K562 (cell line): ENCODE measurements around the gene EPHB1.

Experiments
- EP300 ChIP-seq: IDR thresholded peaks from 2 replicates; pipeline ENCODE4 v1.6.1; 2012; ENCODE audit warnings: low read length, improper control_type of control experiment
- GABPA ChIP-seq: fragments of 200-800 bp; sonication (Bioruptor generic); conservative IDR thresholded peaks from 2 replicates; pipeline ENCODE4 v1.6.1; 2016; ENCODE audit warnings: low read depth, missing genetic modification characterization, missing compliant biosample characterization
- MAFK ChIP-seq: IDR thresholded peaks from 2 replicates; pipeline ENCODE4 v1.6.1; 2011; ENCODE audit warnings: low read length, improper control_type of control experiment
- NRF1 ChIP-seq, 2 experiments: fragments of 450-650 bp; IDR thresholded peaks in 1 of 2; conservative IDR thresholded peaks in 1 of 2; 2 replicates each; pipeline ENCODE4 v1.6.1; 2014; ENCODE audit warnings: mild to moderate bottlenecking in 2 of 2
- POLR2A ChIP-seq: fragments of 450-650 bp; conservative IDR thresholded peaks from 2 replicates; pipeline ENCODE4 v1.6.1; 2016
- PYGO2 ChIP-seq: fragments of 450-650 bp; IDR thresholded peaks from 2 replicates; pipeline ENCODE4 v1.6.1; 2016; ENCODE audit warnings: mild to moderate bottlenecking, missing genetic modification characterization, moderate library complexity, missing compliant biosample characterization
- ZNF384 ChIP-seq: IDR thresholded peaks from 2 replicates; pipeline ENCODE4 v1.6.1; 2012; ENCODE audit warnings: low read depth, low read length, improper control_type of control experiment
- TF ChIP-seq, protein P1 (sequence below), 3 experiments: IDR thresholded peaks in 2 of 3; conservative IDR thresholded peaks in 1 of 3; 2 replicates each; pipeline ENCODE4 v1.5.1; 2011 to 2012; ENCODE audit warnings: low read length in 3 of 3, mild to moderate bottlenecking in 3 of 3, control low read depth in 2 of 3, improper control_type of control experiment in 1 of 3, inconsistent platforms in 1 of 3, low read depth in 1 of 3, mixed read lengths in 1 of 3, moderate library complexity in 1 of 3; ENCODE audit not compliant: insufficient read depth in 2 of 3

DNA sequence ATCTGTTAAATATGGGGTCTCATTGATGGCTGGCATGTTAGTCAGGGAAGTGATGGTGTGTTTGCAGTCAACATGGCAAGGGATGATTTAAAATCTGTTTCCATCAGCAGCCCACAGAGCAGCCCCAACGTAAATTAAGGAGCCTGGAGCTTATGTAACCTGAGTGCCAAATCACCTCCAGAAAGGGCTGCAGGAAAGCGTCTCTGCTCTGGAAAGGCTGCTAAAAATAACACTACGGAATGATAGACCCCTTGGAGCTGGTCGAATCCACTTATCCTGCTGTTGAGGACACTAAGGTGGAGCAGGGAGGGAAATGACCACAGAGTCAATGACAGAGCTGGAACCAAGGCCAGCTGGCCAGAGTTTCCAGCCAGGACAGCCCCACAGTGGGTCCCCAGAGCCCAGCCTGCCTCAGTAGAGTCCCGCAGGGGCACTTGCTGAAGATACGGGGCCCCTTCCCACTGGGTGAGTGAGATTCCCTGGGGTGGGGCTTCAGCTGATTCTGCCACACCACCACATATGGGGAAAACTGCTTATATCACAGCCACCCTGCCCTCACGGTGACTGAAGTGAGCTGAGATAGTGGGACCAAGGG lies 63.5 kb downstream of the EPHB1 start:
- TF ChIP-seq MAFK (no peak), NRF1 (conservative IDR thresholded peaks at IDR 0.05 in 1 of 2, IDR thresholded peaks at IDR 0.05 in 1 of 2) (no peak), EP300 (no peak), POLR2A (no peak), GABPA (tag) (no peak), ZNF384 (no peak), PYGO2 (no peak)
- TF ChIP-seq, protein P1, sequence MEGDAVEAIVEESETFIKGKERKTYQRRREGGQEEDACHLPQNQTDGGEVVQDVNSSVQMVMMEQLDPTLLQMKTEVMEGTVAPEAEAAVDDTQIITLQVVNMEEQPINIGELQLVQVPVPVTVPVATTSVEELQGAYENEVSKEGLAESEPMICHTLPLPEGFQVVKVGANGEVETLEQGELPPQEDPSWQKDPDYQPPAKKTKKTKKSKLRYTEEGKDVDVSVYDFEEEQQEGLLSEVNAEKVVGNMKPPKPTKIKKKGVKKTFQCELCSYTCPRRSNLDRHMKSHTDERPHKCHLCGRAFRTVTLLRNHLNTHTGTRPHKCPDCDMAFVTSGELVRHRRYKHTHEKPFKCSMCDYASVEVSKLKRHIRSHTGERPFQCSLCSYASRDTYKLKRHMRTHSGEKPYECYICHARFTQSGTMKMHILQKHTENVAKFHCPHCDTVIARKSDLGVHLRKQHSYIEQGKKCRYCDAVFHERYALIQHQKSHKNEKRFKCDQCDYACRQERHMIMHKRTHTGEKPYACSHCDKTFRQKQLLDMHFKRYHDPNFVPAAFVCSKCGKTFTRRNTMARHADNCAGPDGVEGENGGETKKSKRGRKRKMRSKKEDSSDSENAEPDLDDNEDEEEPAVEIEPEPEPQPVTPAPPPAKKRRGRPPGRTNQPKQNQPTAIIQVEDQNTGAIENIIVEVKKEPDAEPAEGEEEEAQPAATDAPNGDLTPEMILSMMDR (IDR thresholded peaks at IDR 0.05 in 2 of 3, conservative IDR thresholded peaks at IDR 0.05 in 1 of 3; ENCODE audit: insufficient read depth in 2 of 3, low read depth in 1 of 3, low read length in 3 of 3), result no peak
